ENCODE results near the gene HDAC4.

HDAC4 gene

DNA sequence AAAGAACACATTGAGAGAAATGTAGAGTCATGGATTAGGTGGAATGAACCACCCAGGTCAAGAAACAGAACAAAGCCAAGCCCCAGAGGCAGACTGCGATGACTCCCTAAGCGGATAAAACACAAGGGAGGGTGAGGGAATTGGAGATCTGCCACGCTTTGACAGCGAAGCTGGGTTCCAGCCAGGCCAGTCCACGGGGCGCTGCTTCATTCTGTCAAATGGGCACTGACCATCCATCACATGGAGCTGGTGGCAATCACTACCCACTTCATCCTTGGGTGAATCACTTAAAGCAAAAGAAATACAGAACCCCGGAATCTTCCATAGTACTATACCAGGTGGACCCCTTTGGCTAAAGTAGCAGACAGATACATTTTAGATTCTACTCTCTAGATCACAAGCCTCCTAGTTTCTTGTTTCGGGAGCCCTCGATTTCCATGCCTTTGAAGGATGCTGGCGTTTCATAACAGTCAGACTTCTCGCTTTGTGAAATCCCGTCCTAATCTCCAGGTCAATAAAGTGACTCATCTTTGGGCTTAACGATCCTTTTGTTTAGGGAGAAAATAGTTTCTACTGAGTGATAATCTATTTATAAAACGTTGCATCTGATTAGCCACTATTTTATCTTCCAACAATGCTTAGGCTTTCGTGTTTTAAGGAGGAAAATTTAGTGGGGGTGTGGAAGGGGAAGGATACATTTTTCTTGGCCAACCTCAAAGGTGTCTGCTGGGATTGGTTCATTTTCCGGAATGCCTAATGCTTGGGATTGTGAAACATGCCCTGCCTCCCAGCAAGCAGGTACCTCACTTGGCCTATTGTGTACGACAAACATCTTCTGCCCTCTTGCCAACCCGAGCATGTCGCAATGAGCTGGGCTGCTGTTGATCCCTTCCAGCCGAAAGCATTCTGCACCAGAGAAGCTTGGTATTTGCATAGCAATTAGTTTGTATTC is 44.1 kb upstream of the HDAC4 start:
- POLR2A ChIA-PET: no interaction called here

More for the DNA sequence above, 44.1 kb upstream of the HDAC4 start:
- CTCF ChIA-PET: no interaction called here
- no peak overlapping the region for H3K27ac ChIP-seq (ENCODE audit: extremely low read depth, low read depth, low read length)
- H3K36me3 ChIP-seq (ENCODE audit: control insufficient read depth in 2 of 2, insufficient read depth in 1 of 2, low read length in 2 of 2): no peaks in the 10 kb centered on the region
- no peak overlapping the region for H3K4me3 ChIP-seq (ENCODE audit: low read depth, low read length)
- TF ChIP-seq ZNF529 (tag by site-specific recombination; IDR thresholded peaks at IDR 0.05; ENCODE audit: insufficient replicate concordance) (no peak), ZNF701 (tag by site-specific recombination; IDR thresholded peaks at IDR 0.05) (no peak), INSM2 (tag by site-specific recombination; IDR thresholded peaks at IDR 0.05) (no peak), ZBTB20 (tag by site-specific recombination; IDR thresholded peaks at IDR 0.05) (no peak), ZNF600 (tag by site-specific recombination; IDR thresholded peaks at IDR 0.05) (no peak), GLIS2 (tag by site-specific recombination; IDR thresholded peaks at IDR 0.05) (no peak), REST (tag by site-specific recombination; IDR thresholded peaks at IDR 0.05) (no peak), ZNF76 (tag by site-specific recombination; IDR thresholded peaks at IDR 0.05; ENCODE audit: borderline replicate concordance, low read depth) (no peak), ZNF239 (tag by site-specific recombination; IDR thresholded peaks at IDR 0.05) (no peak), ZNF391 (tag by site-specific recombination; IDR thresholded peaks at IDR 0.05; ENCODE audit: borderline replicate concordance, low read depth) (no peak), ZNF658 (tag by site-specific recombination; IDR thresholded peaks at IDR 0.05) (no peak), ZNF776 (tag by site-specific recombination; IDR thresholded peaks at IDR 0.05; ENCODE audit: borderline replicate concordance) (no peak)
- TF ChIP-seq, protein P1, sequence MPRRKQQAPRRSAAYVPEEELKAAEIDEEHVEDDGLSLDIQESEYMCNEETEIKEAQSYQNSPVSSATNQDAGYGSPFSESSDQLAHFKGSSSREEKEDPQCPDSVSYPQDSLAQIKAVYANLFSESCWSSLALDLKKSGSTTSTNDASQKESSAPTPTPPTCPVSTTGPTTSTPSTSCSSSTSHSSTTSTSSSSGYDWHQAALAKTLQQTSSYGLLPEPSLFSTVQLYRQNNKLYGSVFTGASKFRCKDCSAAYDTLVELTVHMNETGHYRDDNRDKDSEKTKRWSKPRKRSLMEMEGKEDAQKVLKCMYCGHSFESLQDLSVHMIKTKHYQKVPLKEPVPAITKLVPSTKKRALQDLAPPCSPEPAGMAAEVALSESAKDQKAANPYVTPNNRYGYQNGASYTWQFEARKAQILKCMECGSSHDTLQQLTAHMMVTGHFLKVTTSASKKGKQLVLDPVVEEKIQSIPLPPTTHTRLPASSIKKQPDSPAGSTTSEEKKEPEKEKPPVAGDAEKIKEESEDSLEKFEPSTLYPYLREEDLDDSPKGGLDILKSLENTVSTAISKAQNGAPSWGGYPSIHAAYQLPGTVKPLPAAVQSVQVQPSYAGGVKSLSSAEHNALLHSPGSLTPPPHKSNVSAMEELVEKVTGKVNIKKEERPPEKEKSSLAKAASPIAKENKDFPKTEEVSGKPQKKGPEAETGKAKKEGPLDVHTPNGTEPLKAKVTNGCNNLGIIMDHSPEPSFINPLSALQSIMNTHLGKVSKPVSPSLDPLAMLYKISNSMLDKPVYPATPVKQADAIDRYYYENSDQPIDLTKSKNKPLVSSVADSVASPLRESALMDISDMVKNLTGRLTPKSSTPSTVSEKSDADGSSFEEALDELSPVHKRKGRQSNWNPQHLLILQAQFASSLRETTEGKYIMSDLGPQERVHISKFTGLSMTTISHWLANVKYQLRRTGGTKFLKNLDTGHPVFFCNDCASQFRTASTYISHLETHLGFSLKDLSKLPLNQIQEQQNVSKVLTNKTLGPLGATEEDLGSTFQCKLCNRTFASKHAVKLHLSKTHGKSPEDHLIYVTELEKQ (tag by site-specific recombination; IDR thresholded peaks at IDR 0.05; ENCODE audit: borderline replicate concordance): no peak
- no peaks in the 10 kb centered on the region for H3K4me1 ChIP-seq (ENCODE audit: control insufficient read depth, insufficient read depth, low read length)
- no peaks in the 10 kb centered on the region for H3K9me3 ChIP-seq (ENCODE audit: control insufficient read depth, insufficient read depth, low read depth, low read length)
